Measurements from ENCODE around the gene NPTXR. TPM values are rescaled to one million over a fixed set of nuclear protein-coding genes. Genes with fewer than 3 reads are reported as not detected.

NPTXR gene
- total and polyA plus RNA-seq, 8 donors = 0.46 to 19.6 (median 2.3) TPM

DNA sequence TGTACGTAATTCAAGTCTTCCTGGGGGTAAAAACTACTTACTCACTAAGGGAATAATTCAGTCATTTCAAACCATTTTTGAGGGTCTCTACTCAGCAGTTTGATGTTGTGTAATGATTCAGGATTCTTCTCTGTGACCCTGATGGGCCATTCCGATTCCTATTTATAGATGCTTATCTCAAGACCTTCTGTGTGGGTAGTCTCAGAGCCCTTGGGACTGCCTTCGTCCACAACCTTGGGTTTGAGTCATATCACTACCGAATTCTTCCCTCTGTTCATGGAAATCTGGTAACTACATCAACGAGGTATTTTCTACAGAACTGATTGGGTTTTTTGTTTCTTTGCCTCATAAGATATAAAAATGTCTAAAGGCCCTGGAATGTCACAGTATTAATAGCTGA, 42.5 kb upstream of the NPTXR start:
- intact Hi-C loops (cut with DNase I; ENCODE audit: low total_unique reads) = no loop called here
- TF ChIP-seq POLR2AphosphoS5 (IDR thresholded peaks at IDR 0.05) = no peak
- no peak for TF ChIP-seq POLR2A (IDR thresholded peaks at IDR 0.05)
- no peak for TF ChIP-seq EP300 (IDR thresholded peaks at IDR 0.05)
- Histone ChIP-seq H3K27me3 (no peaks in the 10 kb centered on the region), H3K4me3 (no peak overlapping the region), H3K4me1 (peaks cover 15 to 23% (median 20%) of the 10 kb centered on the region in 4 donors), H3K9me3 (no peaks in the 10 kb centered on the region), H3K36me3 (no peaks in the 10 kb centered on the region), H3K27ac (no peak overlapping the region)
- 64 to 75% (median 69%) methylated on average over 5 of the region's 5 CpGs for WGBS, 5 donors
- no peak for DNase-seq

GRCh38 chr22:38882972-38883622, 39.3 kb upstream of the NPTXR start:
- Histone ChIP-seq H3K27ac (peak overlapping the region in 4 of 5 donors; percentile 63 to 87 (median 80)), H3K4me3 (no peak overlapping the region), H3K27me3 (no peaks in the 10 kb centered on the region), H3K36me3 (no peaks in the 10 kb centered on the region), H3K4me1 (peaks cover 19 to 28% (median 23%) of the 10 kb centered on the region in 4 donors), H3K9me3 (no peaks in the 10 kb centered on the region)
- WGBS, 5 donors = 49 to 74% (median 69%) methylated on average over 8 to 9 of the region's 9 CpGs
- no peak for TF ChIP-seq POLR2A (IDR thresholded peaks at IDR 0.05)
- TF ChIP-seq CTCF (IDR thresholded peaks at IDR 0.05) = no peak
- no peak for TF ChIP-seq EP300 (IDR thresholded peaks at IDR 0.05)
- TF ChIP-seq POLR2AphosphoS5 (IDR thresholded peaks at IDR 0.05) = no peak
- no peak for DNase-seq
- intact Hi-C loops (cut with DNase I; ENCODE audit: low total_unique reads) = no loop called here

DNA sequence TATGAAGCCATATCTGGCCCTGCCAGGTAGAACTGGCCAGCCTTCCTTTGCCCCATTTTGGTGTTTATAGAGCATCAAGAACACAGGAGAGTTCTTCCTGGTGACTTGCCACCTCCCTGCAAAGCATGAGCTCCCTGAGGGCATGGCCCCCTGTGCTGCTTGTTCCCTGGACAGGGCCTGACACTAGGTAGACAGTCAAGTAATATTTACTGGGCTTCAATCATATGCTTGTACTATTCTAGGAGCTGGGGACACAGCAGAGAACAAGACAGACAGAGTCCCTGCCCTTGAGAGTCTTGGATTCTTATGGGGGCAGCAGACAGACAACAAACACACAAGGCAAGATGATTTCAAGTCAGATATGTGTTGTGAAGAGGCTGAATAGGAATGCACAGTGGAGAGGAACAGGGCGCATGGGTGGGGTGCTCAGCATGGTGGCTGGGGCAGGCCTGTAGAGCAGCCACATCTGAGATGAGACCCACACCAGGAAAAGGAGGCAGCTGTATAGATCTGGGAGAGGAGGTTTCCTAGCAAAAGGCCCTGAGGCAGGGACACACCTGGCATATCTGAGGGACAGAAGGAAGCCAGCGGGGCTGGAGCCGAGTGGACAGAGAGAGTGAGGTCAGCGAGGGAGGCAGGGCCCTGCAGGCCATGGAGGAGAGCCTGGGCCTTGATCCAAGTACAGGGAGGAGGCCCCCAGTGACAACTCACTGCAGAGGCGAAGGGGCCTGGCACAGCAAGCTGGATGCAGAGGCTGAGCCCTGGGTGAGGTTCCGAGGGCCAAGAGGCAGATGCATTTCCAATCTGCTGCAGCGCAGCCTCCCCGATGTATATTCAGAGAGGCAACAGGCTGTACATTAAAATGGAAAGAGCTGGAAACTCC, 38.4 kb upstream of the NPTXR start:
- TF ChIP-seq EP300 (IDR thresholded peaks at IDR 0.05) = no peak
- no peak for TF ChIP-seq POLR2AphosphoS5 (IDR thresholded peaks at IDR 0.05)
- TF ChIP-seq CTCF (IDR thresholded peaks at IDR 0.05) = no peak
- no peak for TF ChIP-seq POLR2A (IDR thresholded peaks at IDR 0.05)
- H3K4me3 ChIP-seq = no peak overlapping the region
- peaks cover 19 to 28% (median 23%) of the 10 kb centered on the region in 4 donors for H3K4me1 ChIP-seq
- H3K9me3 ChIP-seq = no peaks in the 10 kb centered on the region
- DNase-seq = peak in 1 of 2 donors; percentile 61
- no peaks in the 10 kb centered on the region for H3K27me3 ChIP-seq
- WGBS, 5 donors = 53 to 73% (median 69%) methylated on average over 4 to 8 of the region's 8 CpGs
- intact Hi-C loops (cut with DNase I; ENCODE audit: low total_unique reads) = no loop called here
- H3K27ac ChIP-seq = peak overlapping the region; percentile 22 to 87 (median 77)
- H3K36me3 ChIP-seq = no peaks in the 10 kb centered on the region

DNA sequence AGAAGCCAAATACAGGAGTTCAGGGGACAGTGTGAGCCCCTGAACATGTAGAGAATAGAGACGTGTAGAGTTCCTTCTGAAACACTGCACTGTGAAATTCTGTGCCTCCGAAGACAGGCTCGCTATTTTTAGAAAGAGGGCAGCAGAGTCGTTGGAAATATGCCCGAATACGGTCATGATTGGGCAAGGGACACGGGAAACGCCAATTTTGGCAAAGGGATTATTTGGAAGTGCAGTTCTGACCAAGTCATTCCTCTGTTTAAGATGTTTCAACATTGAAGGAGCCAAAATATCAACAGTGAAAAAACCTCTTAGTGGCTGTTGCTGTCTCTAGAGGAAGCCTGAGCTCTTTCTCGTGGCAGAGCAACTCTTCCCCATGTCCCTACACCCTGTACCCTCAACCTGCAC, 37.6 kb upstream of the NPTXR start:
- H3K36me3 ChIP-seq = no peaks in the 10 kb centered on the region
- H3K4me1 ChIP-seq = peaks cover 19 to 28% (median 23%) of the 10 kb centered on the region in 4 donors
- intact Hi-C loops (cut with DNase I; ENCODE audit: low total_unique reads) = no loop called here
- H3K4me3 ChIP-seq = no peak overlapping the region
- DNase-seq = peak; percentile 59 to 84
- WGBS, 5 donors = 2 to 26% (median 19%) methylated on average over 9 of the region's 9 CpGs
- no peaks in the 10 kb centered on the region for H3K9me3 ChIP-seq
- H3K27ac ChIP-seq = peak overlapping the region; percentile 22 to 87 (median 77)
- no peaks in the 10 kb centered on the region for H3K27me3 ChIP-seq
- TF ChIP-seq CTCF (IDR thresholded peaks at IDR 0.05) (peak in 1 of 7 experiments; percentile 15), POLR2AphosphoS5 (IDR thresholded peaks at IDR 0.05) (peak; percentile 53 to 81 (median 78)), POLR2A (IDR thresholded peaks at IDR 0.05) (no peak), EP300 (IDR thresholded peaks at IDR 0.05) (no peak)
